B cell (primary cell): Measurements from ENCODE around the gene SIPA1. TPM values are rescaled to one million over a fixed set of nuclear protein-coding genes. Genes with fewer than 3 reads are reported as not detected.

Source experiments
- ATAC-seq: fragments of 200-7000 bp; cut with Tn5 transposase; one replicate; pipeline ENCODE4 v1.10.0; 2021; ENCODE audit warnings: low read depth, mild to moderate bottlenecking, moderate number of reproducible peaks, moderate library complexity
- CTCF ChIA-PET: fragments of 350-600 bp; sonication (Branson Sonifier 250); formaldehyde crosslinking; loops from one replicate; lab custom pipeline; 2021; ENCODE audit warnings: antibody characterized with exemption, inconsistent platforms; lab: Charles Lee
- POLR2A ChIA-PET: fragments of 350-600 bp; sonication (Branson Sonifier 250); formaldehyde crosslinking; loops from one replicate; lab custom pipeline; 2021; ENCODE audit warnings: antibody characterized with exemption; lab: Charles Lee
- DNase-seq: peaks from one replicate; pipeline ENCODE4 v3.0.0; 2013
- H2AFZ ChIP-seq: 2 replicates; pipeline ENCODE4 v1.6.1; 2012; ENCODE audit warnings: mild to moderate bottlenecking, low read depth, low read length; ENCODE audit not compliant: insufficient read depth, poor library complexity, severe bottlenecking
- H3K27ac ChIP-seq, 2 donors: 1 replicate in 1 of 2; 2 replicates in 1 of 2; pipeline ENCODE4 v1.5.1; 2012 to 2013; ENCODE audit warnings: low read length in 2 of 2, mild to moderate bottlenecking in 2 of 2, moderate library complexity in 1 of 2
- H3K27me3 ChIP-seq, 4 experiments: fragments of 200-600 bp in 1 of 4; sonication (generic) in 1 of 4; replicated peaks in 1 of 4; 1 replicate in 2 of 4; 2 replicates in 2 of 4; pipeline versions ENCODE4 v1.6.1 to v1.7.0; 2013 to 2016; ENCODE audit warnings: low read length in 3 of 4, mild to moderate bottlenecking in 2 of 4, mixed read lengths in 1 of 4, moderate library complexity in 1 of 4; ENCODE audit not compliant: insufficient read depth in 4 of 4, control insufficient read depth in 3 of 4; ENCODE audit errors: control extremely low read depth in 1 of 4
- H3K36me3 ChIP-seq, 2 experiments: replicated peaks in 1 of 2; 1 replicate in 1 of 2; 2 replicates in 1 of 2; pipeline versions ENCODE4 v1.6.1 to v1.7.1; 2013; ENCODE audit warnings: low read length in 1 of 2; ENCODE audit not compliant: insufficient read depth in 2 of 2, control insufficient read depth in 1 of 2; ENCODE audit errors: control extremely low read depth in 1 of 2, extremely low read depth in 1 of 2
- H3K4me1 ChIP-seq, 2 donors: fragments of 200-600 bp in 1 of 2; sonication (generic) in 1 of 2; 1 replicate in 1 of 2; 2 replicates in 1 of 2; pipeline versions ENCODE4 v1.5.1 to v1.6.1; 2013 to 2017; ENCODE audit warnings: low read length in 2 of 2; ENCODE audit not compliant: control insufficient read depth in 2 of 2, insufficient read depth in 2 of 2
- H3K4me2 ChIP-seq: replicated peaks from 2 replicates; pipeline ENCODE3; 2012; ENCODE audit warnings: mild to moderate bottlenecking, low read depth, low read length; ENCODE audit not compliant: poor library complexity, severe bottlenecking
- H3K4me3 ChIP-seq, 5 experiments: fragments of 200-600 bp in 1 of 5; sonication (generic) in 1 of 5; 1 replicate in 3 of 5; 2 replicates in 2 of 5; pipeline versions ENCODE4 v1.5.1 to v1.7.0; 2011 to 2016; ENCODE audit warnings: low read length in 4 of 5, mild to moderate bottlenecking in 4 of 5, low read depth in 2 of 5, control low read depth in 1 of 5, moderate library complexity in 1 of 5; ENCODE audit not compliant: insufficient read depth in 1 of 5; ENCODE audit errors: control extremely low read depth in 1 of 5, extremely low read depth in 1 of 5
- H3K79me2 ChIP-seq: fragments of 200-600 bp; sonication (generic); one replicate; pipeline ENCODE4 v1.6.0; 2016; ENCODE audit warnings: low read length; ENCODE audit not compliant: control insufficient read depth, insufficient read depth
- H3K9ac ChIP-seq: fragments of 200-600 bp; sonication (generic); 2 replicates; pipeline ENCODE4 v1.6.1; 2017; ENCODE audit warnings: mild to moderate bottlenecking, low read length, moderate library complexity
- H3K9me3 ChIP-seq, 3 donors: one replicate each; pipeline versions ENCODE4 v1.6.1 to v1.7.1; 2013; ENCODE audit warnings: low read length in 2 of 3; ENCODE audit not compliant: control insufficient read depth in 2 of 3, insufficient read depth in 1 of 3; ENCODE audit errors: control extremely low read depth in 1 of 3
- H4K20me1 ChIP-seq: 2 replicates; pipeline ENCODE4 v1.6.0; 2012; ENCODE audit warnings: mild to moderate bottlenecking, low read length; ENCODE audit not compliant: insufficient read depth, control insufficient read depth, poor library complexity, severe bottlenecking
- H3K27ac Mint-ChIP-seq: one replicate; pipeline ENCODE4 v1.8.0; 2021; ENCODE audit warnings: mixed read lengths
- H3K27me3 Mint-ChIP-seq: one replicate; pipeline ENCODE4 v1.8.0; 2021; ENCODE audit warnings: mixed read lengths
- H3K4me1 Mint-ChIP-seq: one replicate; pipeline ENCODE4 v1.8.0; 2021; ENCODE audit warnings: mixed read lengths
- H3K4me3 Mint-ChIP-seq: one replicate; pipeline ENCODE4 v1.8.0; 2021; ENCODE audit warnings: mixed read lengths
- H3K9me3 Mint-ChIP-seq: one replicate; pipeline ENCODE4 v1.8.0; 2022; ENCODE audit warnings: mixed read lengths; ENCODE audit not compliant: insufficient read depth
- CTCF ChIP-seq: fragments of 200-600 bp; IDR thresholded peaks from one replicate; pipeline ENCODE4 v1.8.0; 2022; ENCODE audit warnings: antibody characterized with exemption, mild to moderate bottlenecking
- EZH2 ChIP-seq: IDR thresholded peaks from 2 replicates; pipeline ENCODE4 v1.6.1; 2012; ENCODE audit warnings: borderline replicate concordance, low read depth, mild to moderate bottlenecking, moderate library complexity, low read length; ENCODE audit not compliant: insufficient read depth, poor library complexity, severe bottlenecking
- WGBS: methylation state at CpG from one replicate; pipeline ENCODE4 v1.1.5; 2013; ENCODE audit warnings: missing lambda C conversion rate; ENCODE audit not compliant: insufficient coverage; 5-methylcytosine and 5-hydroxymethylcytosine counted together
- intact Hi-C: fragments of 100-400 bp; cut with micrococcal nuclease; formaldehyde crosslinking; loops from one replicate; pipeline ENCODE4 v1.10.0; 2022
- polyA plus RNA-seq: library from polyadenylated mRNA; depleted of rRNA; stranded (reverse); fragments of >200 nt; gene quantifications from 2 replicates; pipeline ENCODE4 v1.2.3, GENCODE V29; 2012
- total RNA-seq, 2 donors: library from RNA; stranded (reverse); fragments of 120-200 nt in 1 of 2; gene quantifications; 1 replicate in 1 of 2; 2 replicates in 1 of 2; pipeline versions ENCODE4 v1.2.3 to v1.2.4, GENCODE V29; 2013 to 2022

The SIPA1 gene
- total and polyA plus RNA-seq, 2 donors (not counting 1 experiment from before 2014, with no cell fraction given): 314 to 448 TPM

GRCh38 chr11:65611028-65611757 is 26.7 kb upstream of the SIPA1 start:
- peak overlapping the region; percentile 47 for H3K4me3 Mint-ChIP-seq
- DNase-seq (no peak), ATAC-seq (no peak)
- TF ChIP-seq EZH2 (no peak), CTCF (no peak)
- H3K4me1 Mint-ChIP-seq: peaks cover 46% of the 10 kb centered on the region
- H3K9me3 Mint-ChIP-seq: no peaks in the 10 kb centered on the region
- H4K20me1 ChIP-seq: peaks cover 42% of the 10 kb centered on the region
- 35% methylated on average over 3 of the region's 10 CpGs for WGBS
- no peak overlapping the region for H2AFZ ChIP-seq
- H3K27ac ChIP-seq: peak overlapping the region; percentile 22 to 89
- H3K79me2 ChIP-seq: peaks cover 54% of the 10 kb centered on the region
- no peak overlapping the region for H3K9ac ChIP-seq
- intact Hi-C loops: loop anchor here (10.0 kb wide), 1 partner anchor 496 kb away; the partner anchor contains the start of genes TM7SF2 and ZNHIT2
- peaks cover 0 to 5% (median 0%) of the 10 kb centered on the region in 3 donors for H3K9me3 ChIP-seq
- H3K27me3 Mint-ChIP-seq: no peaks in the 10 kb centered on the region
- ChIA-PET POLR2A (interaction anchor here (0.6 kb wide), 1 partner anchor 869 kb away, joined by 6 read pairs; no protein-coding TSS in a partner anchor), CTCF (interaction anchor here (0.8 to 2.3 kb wide), 2 partner anchors 17 to 367 kb away, joined by 3 to 12 read pairs; no protein-coding TSS in a partner anchor)
- H3K4me1 ChIP-seq: peaks cover 32 to 35% of the 10 kb centered on the region in 2 donors
- peak overlapping the region; percentile 78 for H3K27ac Mint-ChIP-seq
- H3K36me3 ChIP-seq: peaks cover 0 to 44% of the 10 kb centered on the region in 2 experiments
- H3K4me3 ChIP-seq: peak overlapping the region in 1 of 5 experiments; percentile 28
- H3K4me2 ChIP-seq: peak overlapping the region; percentile 84
- H3K27me3 ChIP-seq: no peaks in the 10 kb centered on the region
